Coronary artery (tissue), 2 donors: ENCODE measurements around the gene IL26.

Experiments used
- DNase-seq: peaks from one replicate; pipeline ENCODE4 v3.0.0-alpha.2; 2017; ENCODE audit warnings: low spot score
- H3K27ac ChIP-seq, 2 donors: fragments of 200-600 bp; sonication (generic); one replicate each; pipeline ENCODE4 v1.5.1; 2016 to 2019
- H3K4me3 ChIP-seq: fragments of 200-600 bp; sonication (generic); 2 replicates; pipeline ENCODE4 v1.5.1; 2016; ENCODE audit warnings: mild to moderate bottlenecking, moderate library complexity
- TF ChIP-seq, protein P1 (sequence below): fragments of 200-600 bp; sonication (generic); IDR thresholded peaks from one replicate; pipeline ENCODE4 v1.5.1; 2019; ENCODE audit warnings: antibody characterized with exemption

IL26 gene

DNA sequence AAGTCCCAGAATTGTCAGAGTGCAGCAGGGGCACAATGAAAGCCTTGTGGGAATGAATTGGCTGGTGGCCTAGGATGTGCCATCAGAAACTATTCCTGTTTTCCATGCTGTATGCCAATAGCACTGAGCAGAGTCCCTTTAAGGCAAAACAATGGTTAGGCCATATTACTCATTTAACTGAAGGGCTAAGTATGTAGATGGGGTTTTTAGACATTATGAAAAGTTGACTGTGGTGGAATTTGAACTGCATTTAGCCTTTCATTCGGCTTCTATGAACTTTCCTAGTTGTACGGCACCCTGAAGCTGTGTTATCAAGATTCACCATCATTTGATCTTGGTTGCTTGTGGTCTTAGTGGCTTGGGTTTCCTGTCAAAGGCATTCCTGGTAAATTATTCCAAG is 24.8 kb downstream of the IL26 start:
- Histone ChIP-seq H3K27ac (no peak overlapping the region), H3K4me3 (no peak overlapping the region)
- TF ChIP-seq, protein P1, sequence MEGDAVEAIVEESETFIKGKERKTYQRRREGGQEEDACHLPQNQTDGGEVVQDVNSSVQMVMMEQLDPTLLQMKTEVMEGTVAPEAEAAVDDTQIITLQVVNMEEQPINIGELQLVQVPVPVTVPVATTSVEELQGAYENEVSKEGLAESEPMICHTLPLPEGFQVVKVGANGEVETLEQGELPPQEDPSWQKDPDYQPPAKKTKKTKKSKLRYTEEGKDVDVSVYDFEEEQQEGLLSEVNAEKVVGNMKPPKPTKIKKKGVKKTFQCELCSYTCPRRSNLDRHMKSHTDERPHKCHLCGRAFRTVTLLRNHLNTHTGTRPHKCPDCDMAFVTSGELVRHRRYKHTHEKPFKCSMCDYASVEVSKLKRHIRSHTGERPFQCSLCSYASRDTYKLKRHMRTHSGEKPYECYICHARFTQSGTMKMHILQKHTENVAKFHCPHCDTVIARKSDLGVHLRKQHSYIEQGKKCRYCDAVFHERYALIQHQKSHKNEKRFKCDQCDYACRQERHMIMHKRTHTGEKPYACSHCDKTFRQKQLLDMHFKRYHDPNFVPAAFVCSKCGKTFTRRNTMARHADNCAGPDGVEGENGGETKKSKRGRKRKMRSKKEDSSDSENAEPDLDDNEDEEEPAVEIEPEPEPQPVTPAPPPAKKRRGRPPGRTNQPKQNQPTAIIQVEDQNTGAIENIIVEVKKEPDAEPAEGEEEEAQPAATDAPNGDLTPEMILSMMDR, result no peak
- no peak for DNase-seq

DNA sequence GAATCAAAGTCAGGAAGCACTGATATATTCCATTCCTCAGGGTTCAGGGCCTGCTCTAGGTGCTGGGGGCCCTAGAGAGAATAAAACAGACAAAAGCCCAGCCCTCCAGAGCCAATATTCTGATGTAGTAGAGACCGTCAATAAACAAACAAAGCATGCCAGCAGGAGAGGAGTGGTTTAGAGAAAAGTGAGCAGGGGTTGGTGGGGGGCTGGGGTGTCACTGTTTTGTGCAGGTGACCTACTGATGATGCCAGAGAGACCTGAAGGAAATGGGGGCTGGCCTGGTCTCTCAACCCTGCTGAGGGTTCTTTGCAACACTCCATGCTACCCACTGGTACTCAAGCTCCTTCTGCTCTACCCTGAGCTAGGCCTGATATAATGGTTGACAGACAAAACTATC is 26.5 kb downstream of the IL26 start:
- Histone ChIP-seq H3K27ac (no peak overlapping the region), H3K4me3 (no peak overlapping the region)
- no peak for DNase-seq
- TF ChIP-seq, protein P1, result no peak

DNA sequence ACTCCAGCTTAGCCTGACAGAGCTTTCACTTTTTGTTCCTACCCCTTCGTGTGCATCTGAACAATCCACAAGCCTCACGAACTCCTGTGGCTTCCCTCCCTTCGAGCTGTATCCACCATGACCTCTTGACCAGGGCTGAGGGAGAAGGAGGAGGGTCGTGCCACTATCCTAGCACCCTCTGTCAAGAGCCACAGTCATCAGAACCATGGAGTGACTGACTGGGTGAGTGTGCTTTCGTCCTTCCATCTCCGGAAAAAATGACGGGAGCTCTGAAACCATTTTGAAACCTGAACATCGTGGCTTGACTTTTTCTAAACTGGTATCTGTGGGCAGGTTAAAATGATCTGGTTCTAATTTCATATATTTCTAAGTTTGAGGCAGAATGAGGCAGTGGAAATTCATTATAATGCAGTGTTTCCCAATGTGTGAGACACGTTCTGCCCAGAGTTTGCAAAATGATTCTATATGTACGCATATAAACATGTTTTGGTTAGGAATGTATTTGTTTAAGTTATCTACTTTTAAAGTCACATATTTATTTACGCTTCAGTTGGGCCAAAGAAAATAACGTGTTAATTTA is 27.0 kb downstream of the IL26 start:
- DNase-seq, result no peak
- TF ChIP-seq, protein P1, result no peak
- H3K27ac ChIP-seq, result no peak overlapping the region
- H3K4me3 ChIP-seq, result no peak overlapping the region

DNA sequence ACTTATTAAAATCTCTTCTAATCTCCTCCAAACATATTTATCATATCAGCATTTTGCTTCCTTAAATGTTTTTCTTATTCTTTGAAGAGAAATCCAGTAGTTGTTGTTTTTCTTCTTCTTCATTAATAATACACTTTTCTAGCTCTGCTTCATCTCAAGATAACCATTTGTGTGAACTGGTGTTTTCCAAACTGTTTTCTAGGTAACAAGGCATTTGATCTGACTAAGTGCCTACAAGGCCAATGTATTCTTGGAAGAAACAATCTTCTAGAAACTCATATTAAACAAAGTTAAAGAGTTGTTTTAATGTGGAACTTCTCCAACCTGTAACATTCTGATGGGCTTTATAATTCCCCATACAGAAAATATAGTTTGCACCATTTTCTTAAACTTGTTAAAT is 35.3 kb downstream of the IL26 start:
- H3K27ac ChIP-seq, result no peak overlapping the region
- TF ChIP-seq, protein P1, result no peak
- H3K4me3 ChIP-seq, result no peak overlapping the region
- DNase-seq, result no peak

DNA sequence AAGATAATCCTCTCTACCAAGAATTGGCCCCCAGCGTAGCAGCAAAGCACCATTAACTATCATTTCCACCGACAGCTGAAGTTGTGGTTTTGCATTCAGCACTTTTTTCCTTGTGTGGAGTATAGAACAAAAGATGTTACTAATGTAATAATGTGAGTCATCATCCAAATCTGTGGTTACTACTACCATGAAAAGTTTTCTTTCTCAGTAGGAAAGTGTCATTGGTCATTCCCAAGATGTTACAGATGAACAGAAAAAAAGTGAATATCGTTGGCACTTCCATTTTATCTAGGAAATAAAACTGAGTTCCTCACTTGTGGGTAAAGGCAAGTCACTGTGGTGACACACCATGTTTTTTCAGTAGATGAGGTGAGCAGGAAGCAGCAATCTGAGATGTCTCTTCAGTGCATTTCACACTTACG is 35.8 kb downstream of the IL26 start:
- TF ChIP-seq, protein P1, result no peak
- H3K4me3 ChIP-seq, result no peak overlapping the region
- no peak for DNase-seq
- no peak overlapping the region for H3K27ac ChIP-seq

DNA sequence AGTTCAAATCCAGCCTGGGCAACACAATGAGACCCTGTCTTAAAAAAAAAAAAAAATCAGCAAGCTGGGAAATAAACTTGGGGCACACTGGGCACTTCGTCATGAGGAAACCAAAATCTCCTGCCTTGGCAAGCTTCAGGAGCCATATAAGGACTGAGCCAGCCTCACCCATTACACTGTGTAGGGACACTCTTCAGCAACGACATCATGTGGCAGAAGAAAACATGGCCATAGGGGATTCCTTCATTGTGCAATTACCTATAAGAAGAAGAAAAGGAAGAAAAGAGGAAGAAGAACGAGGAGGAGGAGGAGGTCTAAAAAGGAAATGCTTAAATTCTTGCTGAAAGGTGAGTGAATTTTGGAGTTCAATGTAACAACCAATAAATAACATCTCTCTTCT is 40.0 kb downstream of the IL26 start:
- TF ChIP-seq, protein P1, result no peak
- no peak for DNase-seq
- no peak overlapping the region for H3K4me3 ChIP-seq

More for the DNA sequence above, 40.0 kb downstream of the IL26 start:
- H3K27ac ChIP-seq, result no peak overlapping the region
